ENCODE measurements around the gene TXNL1. TPM values are rescaled to one million over a fixed set of nuclear protein-coding genes. Genes with fewer than 3 reads are reported as not detected.

Gene TXNL1
- total and polyA plus RNA-seq, 2 of the 13 experiments (the other 11 are each of a cell fraction or from before 2014, with no cell fraction given), result 41.9 to 73.1 TPM

Other genes starting within 250 kb of the TXNL1 start
- gene WDR7, start 12.8 kb upstream of the TXNL1 start, total RNA-seq (2016; rRNA removed; fragmentation: Illumina TruSeq; extraction: Trizol), result 7.8 and 11.1 TPM in 2 replicates
- 2.0 and 2.2 TPM in 2 replicates for gene WDR7, start 12.8 kb upstream of the TXNL1 start, polyA plus RNA-seq (2011; rRNA removed)

Measured in HepG2 (cell line).